Parathyroid adenoma (tissue), 2 donors: ENCODE measurements around the gene SHISAL2A.

ENCODE experiments used
- H2AFZ ChIP-seq: fragments of 300-600 bp; sonication (generic); one replicate; pipeline ENCODE4 v1.7.0; 2017; ENCODE audit warnings: antibody characterized with exemption, mild to moderate bottlenecking
- H3K27ac ChIP-seq: fragments of 300-600 bp; sonication (generic); one replicate; pipeline ENCODE4 v1.7.0; 2017
- H3K27me3 ChIP-seq: fragments of 300-600 bp; sonication (generic); one replicate; pipeline ENCODE4 v1.7.0; 2017; ENCODE audit warnings: low read length; ENCODE audit not compliant: control insufficient read depth, insufficient read depth
- H3K36me3 ChIP-seq: fragments of 300-600 bp; sonication (generic); one replicate; pipeline ENCODE4 v1.7.0; 2017; ENCODE audit warnings: low read length; ENCODE audit not compliant: control insufficient read depth, insufficient read depth
- H3K4me1 ChIP-seq: fragments of 300-600 bp; sonication (generic); one replicate; pipeline ENCODE4 v1.7.0; 2017; ENCODE audit warnings: control low read depth
- H3K4me2 ChIP-seq: fragments of 300-600 bp; sonication (generic); one replicate; pipeline ENCODE4 v1.7.0; 2017; ENCODE audit warnings: low read length
- H3K4me3 ChIP-seq: fragments of 300-600 bp; sonication (generic); one replicate; pipeline ENCODE4 v1.7.0; 2017; ENCODE audit warnings: low read depth, low read length
- H3K79me2 ChIP-seq: fragments of 300-600 bp; sonication (generic); one replicate; pipeline ENCODE4 v1.7.0; 2017; ENCODE audit warnings: control low read depth
- H3K9ac ChIP-seq: fragments of 300-600 bp; sonication (generic); one replicate; pipeline ENCODE4 v1.7.0; 2017; ENCODE audit warnings: mild to moderate bottlenecking
- H3K9me3 ChIP-seq: fragments of 300-600 bp; sonication (generic); one replicate; pipeline ENCODE4 v1.7.0; 2017; ENCODE audit warnings: low read length; ENCODE audit not compliant: control insufficient read depth
- CTCF ChIP-seq: fragments of 300-600 bp; sonication (generic); IDR thresholded peaks from one replicate; pipeline ENCODE4 v1.7.0; 2017; ENCODE audit warnings: antibody characterized with exemption, mild to moderate bottlenecking
- donor health status: primary hyperparathyroidism.

SHISAL2A gene

GRCh38 chr1:52601991-52602855 lies 30.7 kb upstream of the SHISAL2A start, which contains the start of gene GPX7:
Gene GPX7 (plus strand): TSS chr1:52602371. CDS start chr1:52602410, 39 bp downstream.
- peak within 1 kb of the TSS; percentile 68 for H3K27ac ChIP-seq
- peak within 1 kb of the TSS; percentile 49 for H3K4me3 ChIP-seq
- TF ChIP-seq CTCF, result no peak
- H3K9ac ChIP-seq, result peak within 1 kb of the TSS; percentile 67
- H3K36me3 ChIP-seq, result no peaks in the 10 kb centered on the region
- H3K4me2 ChIP-seq, result peak within 1 kb of the TSS; percentile 76
- no peaks in the 10 kb centered on the region for H3K9me3 ChIP-seq
- H3K79me2 ChIP-seq, result no peaks in the 10 kb centered on the region
- H3K4me1 ChIP-seq, result no peaks in the 10 kb centered on the region
- no peaks in the 10 kb centered on the region for H3K27me3 ChIP-seq
- H2AFZ ChIP-seq, result peak within 1 kb of the TSS; percentile 87

- H3K4me2 ChIP-seq, result peak overlapping the region; percentile 51
- H3K79me2 ChIP-seq, result no peaks in the 10 kb centered on the region
- peak overlapping the region; percentile 87 for H2AFZ ChIP-seq
- H3K4me3 ChIP-seq, result peak overlapping the region; percentile 34
- TF ChIP-seq CTCF, result no peak
- no peaks in the 10 kb centered on the region for H3K4me1 ChIP-seq
- H3K9ac ChIP-seq, result peak overlapping the region; percentile 67
- H3K27ac ChIP-seq, result peak overlapping the region; percentile 68
- no peaks in the 10 kb centered on the region for H3K27me3 ChIP-seq
- no peaks in the 10 kb centered on the region for H3K36me3 ChIP-seq
- no peaks in the 10 kb centered on the region for H3K9me3 ChIP-seq
Observed at GRCh38 chr1:52602856-52603600, 29.9 kb upstream of the SHISAL2A start.

- Histone ChIP-seq H3K4me3 (no peak overlapping the region), H3K9ac (no peak overlapping the region), H3K36me3 (no peaks in the 10 kb centered on the region), H3K4me1 (no peaks in the 10 kb centered on the region), H3K9me3 (no peaks in the 10 kb centered on the region), H3K27ac (no peak overlapping the region), H3K4me2 (no peak overlapping the region), H3K79me2 (no peaks in the 10 kb centered on the region), H2AFZ (no peak overlapping the region), H3K27me3 (no peaks in the 10 kb centered on the region)
- no peak for TF ChIP-seq CTCF
Observed at GRCh38 chr1:52603630-52604029, 29.3 kb upstream of the SHISAL2A start.

GRCh38 chr1:52604063-52604770 lies 28.8 kb upstream of the SHISAL2A start:
- Histone ChIP-seq H3K79me2 (no peaks in the 10 kb centered on the region), H3K4me2 (no peak overlapping the region), H2AFZ (no peak overlapping the region), H3K9me3 (no peaks in the 10 kb centered on the region), H3K9ac (no peak overlapping the region), H3K4me1 (no peaks in the 10 kb centered on the region), H3K27me3 (no peaks in the 10 kb centered on the region), H3K36me3 (no peaks in the 10 kb centered on the region), H3K4me3 (no peak overlapping the region), H3K27ac (no peak overlapping the region)
- no peak for TF ChIP-seq CTCF
